Measurements from ENCODE around the gene PLSCR3.

DNA sequence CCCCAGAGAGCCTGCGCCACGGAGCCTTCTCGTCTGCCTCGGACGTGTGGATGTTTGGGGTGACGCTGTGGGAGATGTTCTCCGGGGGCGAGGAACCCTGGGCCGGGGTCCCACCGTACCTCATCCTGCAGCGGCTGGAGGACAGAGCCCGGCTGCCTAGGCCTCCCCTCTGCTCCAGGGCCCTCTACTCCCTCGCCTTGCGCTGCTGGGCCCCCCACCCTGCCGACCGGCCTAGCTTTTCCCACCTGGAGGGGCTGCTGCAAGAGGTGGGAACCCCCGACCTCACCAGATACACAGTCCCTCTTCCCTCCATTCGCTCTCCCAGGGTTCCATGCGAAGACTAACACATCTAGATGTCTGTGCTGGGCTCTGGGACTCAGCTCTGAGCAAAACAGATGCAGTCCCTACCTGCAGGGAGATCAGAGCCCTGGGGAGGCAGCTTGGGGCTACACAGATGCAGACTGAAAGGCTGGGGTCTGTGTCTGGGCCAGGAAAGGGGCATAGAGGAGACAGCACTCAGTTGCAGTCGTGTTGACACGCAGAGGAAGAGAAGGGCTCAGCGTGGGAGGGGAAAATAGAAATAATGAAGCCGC, 9.7 kb downstream of the PLSCR3 start:
- TF ChIP-seq CTCF (IDR thresholded peaks at IDR 0.05) (no peak), EZH2 (IDR thresholded peaks at IDR 0.05) (no peak)

Data from neural progenitor cell (in vitro differentiated cells).